ENCODE measurements around the gene TRIM44. TPM values are rescaled to one million over a fixed set of nuclear protein-coding genes. Genes with fewer than 3 reads are reported as not detected.
"Not testable (repeated sequence)": the region's sequence is repeated elsewhere in the genome, so short reads cannot be mapped to it uniquely, and the experiment has no call there.

Gene TRIM44
- total RNA-seq, 4 donors from 2014 or later: 24.6 to 54.2 (median 35.8) TPM

DNA sequence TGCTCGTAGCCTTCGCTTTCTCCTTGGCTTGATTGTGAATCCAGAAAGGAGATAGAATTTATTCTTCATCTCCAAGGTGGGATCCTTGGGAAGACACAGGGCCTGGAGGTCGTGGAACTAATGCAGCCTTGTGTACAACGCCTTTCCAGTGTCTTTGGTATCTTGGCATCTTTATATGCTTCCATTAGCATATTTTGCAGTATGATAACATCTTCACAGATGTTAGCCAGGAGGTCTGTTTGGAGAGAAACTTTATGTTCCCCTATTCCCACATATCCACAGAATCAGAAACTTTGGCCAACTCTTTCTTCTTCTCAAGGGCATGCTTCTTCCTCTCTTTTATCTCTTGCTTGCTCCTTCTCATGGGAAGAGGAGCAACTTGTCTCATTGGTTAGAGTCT is 101.2 kb downstream of the TRIM44 start:
- H3K36me3 ChIP-seq: no peaks in the 10 kb centered on the region
- no peak overlapping the region for H3K27ac ChIP-seq
- 84 to 94% methylated on average over 4 of the region's 4 CpGs for whole genome bisulfite sequencing, 2 donors
- H3K4me1 ChIP-seq: peaks cover 6% of the 10 kb centered on the region in 2 donors
- no peak overlapping the region for H3K4me3 ChIP-seq (replicated peaks in 1 of 3)
- DNase-seq: no peak
- H3K9me3 ChIP-seq: no peaks in the 10 kb centered on the region
- TF ChIP-seq, protein P1, sequence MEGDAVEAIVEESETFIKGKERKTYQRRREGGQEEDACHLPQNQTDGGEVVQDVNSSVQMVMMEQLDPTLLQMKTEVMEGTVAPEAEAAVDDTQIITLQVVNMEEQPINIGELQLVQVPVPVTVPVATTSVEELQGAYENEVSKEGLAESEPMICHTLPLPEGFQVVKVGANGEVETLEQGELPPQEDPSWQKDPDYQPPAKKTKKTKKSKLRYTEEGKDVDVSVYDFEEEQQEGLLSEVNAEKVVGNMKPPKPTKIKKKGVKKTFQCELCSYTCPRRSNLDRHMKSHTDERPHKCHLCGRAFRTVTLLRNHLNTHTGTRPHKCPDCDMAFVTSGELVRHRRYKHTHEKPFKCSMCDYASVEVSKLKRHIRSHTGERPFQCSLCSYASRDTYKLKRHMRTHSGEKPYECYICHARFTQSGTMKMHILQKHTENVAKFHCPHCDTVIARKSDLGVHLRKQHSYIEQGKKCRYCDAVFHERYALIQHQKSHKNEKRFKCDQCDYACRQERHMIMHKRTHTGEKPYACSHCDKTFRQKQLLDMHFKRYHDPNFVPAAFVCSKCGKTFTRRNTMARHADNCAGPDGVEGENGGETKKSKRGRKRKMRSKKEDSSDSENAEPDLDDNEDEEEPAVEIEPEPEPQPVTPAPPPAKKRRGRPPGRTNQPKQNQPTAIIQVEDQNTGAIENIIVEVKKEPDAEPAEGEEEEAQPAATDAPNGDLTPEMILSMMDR (IDR thresholded peaks at IDR 0.05): no peak
- TF ChIP-seq POLR2A (IDR thresholded peaks at IDR 0.05): no peak
- no peaks in the 10 kb centered on the region for H3K27me3 ChIP-seq
- intact Hi-C loops (cut with DNase I): no loop called here

DNA sequence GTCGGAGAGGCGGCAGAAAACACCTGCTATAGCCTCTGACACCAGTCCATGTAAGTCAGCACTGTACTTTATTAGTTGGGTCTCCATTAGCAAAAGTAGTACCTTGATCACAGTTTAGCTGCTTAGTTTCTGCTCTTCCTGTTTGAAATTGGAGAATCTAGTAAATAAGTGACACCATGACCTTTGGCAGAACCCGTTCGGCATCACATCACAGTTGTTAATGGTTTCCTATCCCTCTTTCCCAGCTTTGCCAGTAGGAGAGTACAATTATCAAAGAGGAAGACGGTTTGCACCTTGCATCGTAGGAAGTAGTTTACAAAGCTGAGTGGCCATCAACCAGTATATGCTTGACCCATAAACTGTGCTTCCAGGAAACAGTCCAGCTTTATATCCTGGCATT is 101.8 kb downstream of the TRIM44 start:
- Histone ChIP-seq H3K36me3 (no peaks in the 10 kb centered on the region), H3K27me3 (no peaks in the 10 kb centered on the region), H3K9me3 (no peaks in the 10 kb centered on the region), H3K4me3 (replicated peaks in 1 of 3) (no peak overlapping the region), H3K4me1 (peaks cover 6% of the 10 kb centered on the region in 2 donors), H3K27ac (no peak overlapping the region)
- DNase-seq: no peak
- intact Hi-C loops (cut with DNase I): no loop called here
- no peak for TF ChIP-seq POLR2A (IDR thresholded peaks at IDR 0.05)
- TF ChIP-seq, protein P1 (IDR thresholded peaks at IDR 0.05): no peak
- 80 to 84% methylated on average over 6 of the region's 6 CpGs for WGBS, 2 donors

DNA sequence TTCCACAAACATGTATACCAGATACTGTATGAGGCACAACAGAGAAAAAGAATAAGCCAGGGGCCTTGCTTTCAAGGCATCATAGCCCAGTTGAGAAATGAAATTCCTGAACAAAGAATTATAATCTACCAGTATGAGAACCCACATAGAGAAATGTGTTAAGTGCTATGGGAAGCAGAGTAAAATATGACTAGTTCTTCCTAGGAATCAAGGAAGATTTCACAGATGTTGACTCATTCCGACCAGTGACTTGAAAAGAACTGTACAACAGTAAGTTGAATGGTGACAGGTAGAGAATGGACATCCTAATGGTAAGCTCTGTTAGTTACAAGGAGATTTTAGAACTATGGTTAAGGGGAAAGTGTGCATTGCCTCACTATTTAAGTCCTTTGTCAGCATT is 102.6 kb downstream of the TRIM44 start:
- Histone ChIP-seq H3K36me3 (no peaks in the 10 kb centered on the region), H3K27ac (no peak overlapping the region), H3K4me3 (replicated peaks in 1 of 3) (no peak overlapping the region), H3K9me3 (no peaks in the 10 kb centered on the region), H3K27me3 (no peaks in the 10 kb centered on the region), H3K4me1 (peaks cover 6% of the 10 kb centered on the region in 2 donors)
- intact Hi-C loops (cut with DNase I): no loop called here
- no peak for TF ChIP-seq POLR2A (IDR thresholded peaks at IDR 0.05)
- TF ChIP-seq, protein P1 (IDR thresholded peaks at IDR 0.05): no peak
- WGBS, 2 donors: 95 to 97% methylated on average over 1 of the region's 1 CpG
- DNase-seq: no peak

DNA sequence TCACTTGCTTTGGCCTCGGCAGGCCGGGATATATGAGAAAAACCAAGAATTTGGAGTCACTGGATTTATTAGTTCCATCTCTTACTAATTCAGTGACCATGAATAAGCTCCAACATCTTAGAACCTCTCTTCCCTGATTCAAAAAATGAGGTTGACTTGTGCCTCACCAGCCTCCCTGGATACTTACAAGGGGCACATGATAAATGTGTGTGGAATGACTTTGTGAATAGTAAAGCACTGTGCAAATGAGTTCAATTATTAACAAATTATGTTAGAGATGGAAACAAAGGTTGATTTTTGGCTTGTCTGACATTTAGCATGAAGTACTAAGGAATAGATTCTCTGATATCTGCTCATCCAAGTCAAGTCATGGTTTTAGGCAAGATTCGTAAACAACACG is 104.1 kb downstream of the TRIM44 start:
- Histone ChIP-seq H3K4me1 (peaks cover 3 to 4% of the 10 kb centered on the region in 2 donors), H3K9me3 (no peaks in the 10 kb centered on the region), H3K27me3 (no peaks in the 10 kb centered on the region), H3K27ac (no peak overlapping the region), H3K36me3 (no peaks in the 10 kb centered on the region), H3K4me3 (replicated peaks in 1 of 3) (no peak overlapping the region)
- TF ChIP-seq, protein P1 (IDR thresholded peaks at IDR 0.05): no peak
- no peak for TF ChIP-seq POLR2A (IDR thresholded peaks at IDR 0.05)
- 98% methylated on average over 4 of the region's 4 CpGs for WGBS, 2 donors
- intact Hi-C loops (cut with DNase I): no loop called here
- no peak for DNase-seq

DNA sequence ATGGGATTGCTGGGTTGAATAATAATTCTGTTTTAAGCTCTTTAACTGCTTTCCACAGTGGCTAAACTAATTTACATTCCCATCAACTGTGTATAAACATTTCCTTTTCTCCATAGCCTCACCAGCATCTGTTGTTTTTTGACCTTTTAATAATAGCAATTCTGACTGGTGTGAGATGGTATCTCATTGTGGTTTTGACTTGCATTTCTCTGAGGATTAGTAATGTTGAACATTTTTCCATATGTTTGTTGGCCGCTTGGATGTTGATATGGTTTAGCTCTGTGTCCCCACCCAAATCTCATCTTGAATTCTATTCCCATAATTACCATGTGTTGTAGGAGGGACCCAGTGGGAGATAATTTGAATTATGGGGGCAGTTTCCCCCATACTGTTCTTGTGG is 107.8 kb downstream of the TRIM44 start:
- H3K27ac ChIP-seq; DNase-seq; H3K4me3 ChIP-seq (replicated peaks in 1 of 3); H3K9me3 ChIP-seq; H3K36me3 ChIP-seq; intact Hi-C loops (cut with DNase I); H3K4me1 ChIP-seq; H3K27me3 ChIP-seq: not testable (repeated sequence)
- 91 to 95% methylated on average over 1 of the region's 1 CpG for WGBS, 2 donors

DNA sequence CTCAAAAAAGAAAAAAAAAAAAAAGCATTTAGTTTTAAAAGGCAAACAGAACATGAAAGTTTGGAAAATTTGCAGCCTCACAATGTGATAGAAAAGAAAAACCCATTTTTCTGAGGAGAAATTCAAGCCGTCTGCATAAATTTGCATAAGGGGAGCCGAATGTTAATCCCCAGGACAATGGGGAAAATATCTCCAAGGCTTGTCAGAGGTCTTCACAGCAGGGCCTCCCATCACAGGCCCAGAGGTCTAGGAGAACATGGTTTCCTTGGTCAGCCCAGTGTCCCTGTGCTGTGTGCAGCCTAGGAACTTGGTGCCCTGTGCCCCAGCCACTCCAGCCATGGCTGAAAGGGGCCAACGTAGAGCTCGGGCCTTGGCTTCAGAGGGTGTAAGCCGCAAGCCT is 109.1 kb downstream of the TRIM44 start:
- Histone ChIP-seq H3K4me3 (replicated peaks in 1 of 3) (no peak overlapping the region), H3K27ac (no peak overlapping the region), H3K9me3 (no peaks in the 10 kb centered on the region), H3K27me3 (no peaks in the 10 kb centered on the region), H3K4me1 (no peaks in the 10 kb centered on the region), H3K36me3 (no peaks in the 10 kb centered on the region)
- no peak for DNase-seq
- intact Hi-C loops (cut with DNase I): no loop called here
- WGBS, 2 donors: 93 to 95% methylated on average over 4 to 5 of the region's 5 CpGs
- no peak for TF ChIP-seq POLR2A (IDR thresholded peaks at IDR 0.05)
- TF ChIP-seq, protein P1 (IDR thresholded peaks at IDR 0.05): no peak

DNA sequence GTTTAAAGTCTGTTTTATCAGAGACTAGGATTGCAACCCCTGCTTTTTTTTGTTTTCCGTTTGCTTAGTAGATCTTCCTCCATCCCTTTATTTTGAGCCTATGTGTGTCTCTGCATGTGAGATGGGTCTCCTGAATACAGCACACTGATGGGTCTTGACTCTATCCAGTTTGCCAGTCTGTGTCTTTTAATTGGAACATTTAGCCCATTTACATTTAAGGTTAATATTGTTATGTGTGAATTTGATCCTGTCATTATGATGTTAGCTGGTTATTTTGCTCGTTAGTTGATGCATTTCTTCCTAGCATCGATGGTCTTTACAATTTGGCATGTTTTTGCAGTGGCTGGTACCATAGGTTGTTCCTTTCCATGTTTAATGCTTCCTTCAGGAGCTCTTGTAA is 114.7 kb downstream of the TRIM44 start:
- H3K36me3 ChIP-seq; H3K27me3 ChIP-seq; H3K4me1 ChIP-seq; H3K9me3 ChIP-seq; DNase-seq; H3K27ac ChIP-seq; intact Hi-C loops (cut with DNase I); H3K4me3 ChIP-seq (replicated peaks in 1 of 3): not testable (repeated sequence)
- 97 to 100% methylated on average over 2 of the region's 3 CpGs for WGBS, 2 donors

DNA sequence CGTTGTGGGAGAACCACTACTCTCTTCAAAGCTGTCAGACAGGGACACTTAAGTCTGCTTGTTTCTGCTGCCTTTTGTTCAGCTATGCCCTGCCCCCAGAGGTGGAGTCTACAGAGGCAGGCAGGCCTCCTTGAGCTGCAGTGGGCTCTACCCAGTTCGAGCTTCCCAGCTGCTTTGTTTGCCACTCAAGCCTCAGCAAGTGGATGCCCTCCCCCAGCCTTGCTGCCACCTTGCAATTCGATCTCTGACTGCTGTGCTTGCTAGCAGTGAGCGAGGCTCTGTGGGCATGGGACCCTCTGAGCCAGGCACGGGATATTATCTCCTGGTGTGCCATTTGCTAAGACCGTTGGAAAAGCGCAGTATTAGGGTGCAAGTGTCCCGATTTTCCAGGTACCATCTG is 116.4 kb downstream of the TRIM44 start:
- DNase-seq; H3K4me1 ChIP-seq; H3K27ac ChIP-seq; H3K36me3 ChIP-seq; H3K9me3 ChIP-seq; H3K27me3 ChIP-seq; intact Hi-C loops (cut with DNase I); H3K4me3 ChIP-seq (replicated peaks in 1 of 3): not testable (repeated sequence)
- WGBS, 2 donors: 85 to 88% methylated on average over 7 to 8 of the region's 8 CpGs

Data from thyroid gland (tissue), 4 donors.